Urinary bladder (tissue), 4 donors: ENCODE data around the gene MEI4. TPM values are rescaled to one million over a fixed set of nuclear protein-coding genes. Genes with fewer than 3 reads are reported as not detected.
"Not testable (repeated sequence)": the region's sequence is repeated elsewhere in the genome, so short reads cannot be mapped to it uniquely, and the experiment has no call there.

Experiments used
- DNase-seq: peaks from one replicate; pipeline ENCODE4 v3.0.0-alpha.2; 2015; ENCODE audit errors: extremely low spot score
- H3K27ac ChIP-seq: one replicate; pipeline ENCODE4 v1.5.1; 2013; ENCODE audit warnings: low read depth, mild to moderate bottlenecking, moderate library complexity
- H3K36me3 ChIP-seq: one replicate; pipeline ENCODE4 v1.6.1; 2013; ENCODE audit warnings: mild to moderate bottlenecking, moderate library complexity; ENCODE audit not compliant: insufficient read depth
- H3K4me1 ChIP-seq: one replicate; pipeline ENCODE4 v1.6.1; 2013; ENCODE audit warnings: mild to moderate bottlenecking, moderate library complexity; ENCODE audit not compliant: insufficient read depth
- H3K4me3 ChIP-seq: one replicate; pipeline ENCODE4 v1.5.1; 2013; ENCODE audit warnings: low read depth, low read length
- WGBS: extraction: QIAGEN DNeasy Blood & Tissue Kit; methylation state at CpG from one replicate; pipeline ENCODE4 v1.1.7; 2013; 5-methylcytosine and 5-hydroxymethylcytosine counted together
- polyA plus RNA-seq: library from polyadenylated mRNA; stranded (reverse); fragments of 200-250 nt; gene quantifications from one replicate; pipeline ENCODE4 v1.2.3, GENCODE V29; 2013
- total RNA-seq: library from RNA; depleted of rRNA; stranded (reverse); fragments of >200 nt; gene quantifications from one replicate; pipeline ENCODE4 v1.2.3, GENCODE V29; 2014
- donor health status: healthy with polysubstance abuse.
- donor health status: healthy.

MEI4 gene
- total and polyA plus RNA-seq, 2 donors, result 0.01 to 0.21 TPM

GRCh38 chr6:77812304-77812703, 159.5 kb downstream of the MEI4 start:
- WGBS, result 77% methylated on average over 1 of the region's 1 CpG
- Histone ChIP-seq H3K36me3 (no peaks in the 10 kb centered on the region), H3K4me1 (no peaks in the 10 kb centered on the region), H3K4me3 (no peak overlapping the region), H3K27ac (no peak overlapping the region)
- no peak for DNase-seq

- Histone ChIP-seq H3K27ac (no peak overlapping the region), H3K36me3 (no peaks in the 10 kb centered on the region), H3K4me3 (no peak overlapping the region), H3K4me1 (no peaks in the 10 kb centered on the region)
- no peak for DNase-seq
- 94% methylated on average over 1 of the region's 1 CpG for WGBS
Observed at GRCh38 chr6:77813090-77813489, 160.3 kb downstream of the MEI4 start.

- H3K4me3 ChIP-seq, result no peak overlapping the region
- DNase-seq, result no peak
- WGBS, result 71% methylated on average over 1 of the region's 1 CpG
- H3K4me1 ChIP-seq, result no peaks in the 10 kb centered on the region
- no peak overlapping the region for H3K27ac ChIP-seq
- no peaks in the 10 kb centered on the region for H3K36me3 ChIP-seq
Observed at GRCh38 chr6:77814119-77814518, 161.3 kb downstream of the MEI4 start.

GRCh38 chr6:77815531-77815930, 162.7 kb downstream of the MEI4 start:
- H3K36me3 ChIP-seq, result no peaks in the 10 kb centered on the region
- no peak for DNase-seq
- no peak overlapping the region for H3K4me3 ChIP-seq
- H3K4me1 ChIP-seq, result no peaks in the 10 kb centered on the region
- no peak overlapping the region for H3K27ac ChIP-seq

GRCh38 chr6:77816766-77817270, 164.0 kb downstream of the MEI4 start:
- Histone ChIP-seq H3K36me3 (no peaks in the 10 kb centered on the region), H3K4me3 (no peak overlapping the region), H3K4me1 (no peaks in the 10 kb centered on the region), H3K27ac (no peak overlapping the region)
- DNase-seq, result no peak
- WGBS, result 77% methylated on average over 2 of the region's 2 CpGs

GRCh38 chr6:77822265-77822664, 169.4 kb downstream of the MEI4 start:
- Histone ChIP-seq H3K27ac (no peak overlapping the region), H3K36me3 (no peaks in the 10 kb centered on the region), H3K4me1 (no peaks in the 10 kb centered on the region), H3K4me3 (no peak overlapping the region)
- 55% methylated on average over 2 of the region's 2 CpGs for WGBS
- DNase-seq, result no peak

- Histone ChIP-seq H3K27ac (no peak overlapping the region), H3K36me3 (no peaks in the 10 kb centered on the region), H3K4me1 (no peaks in the 10 kb centered on the region), H3K4me3 (no peak overlapping the region)
- DNase-seq, result no peak
- 69% methylated on average over 2 of the region's 2 CpGs for WGBS
Observed at GRCh38 chr6:77825204-77825603, 172.4 kb downstream of the MEI4 start.

GRCh38 chr6:77829736-77830135, 176.9 kb downstream of the MEI4 start:
- DNase-seq, result no peak
- Histone ChIP-seq H3K4me1 (no peaks in the 10 kb centered on the region), H3K36me3 (no peaks in the 10 kb centered on the region), H3K4me3 (no peak overlapping the region), H3K27ac (no peak overlapping the region)

GRCh38 chr6:77833749-77834148, 180.9 kb downstream of the MEI4 start:
- not testable (repeated sequence) for DNase-seq, H3K27ac ChIP-seq, H3K36me3 ChIP-seq, H3K4me1 ChIP-seq, H3K4me3 ChIP-seq
- WGBS, result 96% methylated on average over 2 of the region's 2 CpGs

GRCh38 chr6:77834591-77834996, 181.8 kb downstream of the MEI4 start:
- no peak for DNase-seq
- Histone ChIP-seq H3K4me1 (no peaks in the 10 kb centered on the region), H3K4me3 (no peak overlapping the region), H3K36me3 (no peaks in the 10 kb centered on the region), H3K27ac (no peak overlapping the region)
- 35% methylated on average over 4 of the region's 4 CpGs for WGBS

GRCh38 chr6:77837034-77837784, 184.4 kb downstream of the MEI4 start:
- WGBS, result 27% methylated on average over 3 of the region's 3 CpGs
- Histone ChIP-seq H3K4me3 (no peak overlapping the region), H3K36me3 (no peaks in the 10 kb centered on the region), H3K27ac (no peak overlapping the region), H3K4me1 (no peaks in the 10 kb centered on the region)
- DNase-seq, result no peak

GRCh38 chr6:77839292-77839691, 186.5 kb downstream of the MEI4 start:
- Histone ChIP-seq H3K36me3 (no peaks in the 10 kb centered on the region), H3K4me1 (no peaks in the 10 kb centered on the region), H3K4me3 (no peak overlapping the region), H3K27ac (no peak overlapping the region)
- DNase-seq, result no peak
- 45% methylated on average over 2 of the region's 2 CpGs for WGBS

GRCh38 chr6:77844822-77845221, 192.0 kb downstream of the MEI4 start:
- no peaks in the 10 kb centered on the region for H3K36me3 ChIP-seq
- H3K4me1 ChIP-seq, result no peaks in the 10 kb centered on the region
- H3K4me3 ChIP-seq, result no peak overlapping the region
- no peak for DNase-seq
- 66% methylated on average over 3 of the region's 3 CpGs for WGBS
- H3K27ac ChIP-seq, result no peak overlapping the region

GRCh38 chr6:77853401-77853800, 200.6 kb downstream of the MEI4 start:
- H3K36me3 ChIP-seq, result no peaks in the 10 kb centered on the region
- no peak overlapping the region for H3K4me3 ChIP-seq
- no peak for DNase-seq
- no peak overlapping the region for H3K27ac ChIP-seq
- H3K4me1 ChIP-seq, result no peaks in the 10 kb centered on the region

- DNase-seq, result no peak
- Histone ChIP-seq H3K4me3 (no peak overlapping the region), H3K4me1 (no peaks in the 10 kb centered on the region), H3K27ac (no peak overlapping the region), H3K36me3 (no peaks in the 10 kb centered on the region)
- WGBS, result 51% methylated on average over 5 of the region's 5 CpGs
Observed at GRCh38 chr6:77856391-77856790, 203.6 kb downstream of the MEI4 start.
